WTC11 (cell line): Measurements from ENCODE around the gene VSX1. TPM values are rescaled to one million over a fixed set of nuclear protein-coding genes. Genes with fewer than 3 reads are reported as not detected.

Experiments used
- ATAC-seq: fragments of 200-7000 bp; cut with Tn5 transposase; 2 replicates; pipeline ENCODE4 v1.10.0; 2021; ENCODE audit warnings: mild to moderate bottlenecking, moderate library complexity
- CTCF ChIA-PET: fragments of 300-600 bp; sonication (Branson Sonifier 250); formaldehyde crosslinking; loops from one replicate; lab custom pipeline; 2021; ENCODE audit warnings: antibody characterized with exemption; lab: Charles Lee
- POLR2A ChIA-PET: fragments of 350-600 bp; sonication (Branson Sonifier 250); formaldehyde crosslinking; loops from one replicate; lab custom pipeline; 2021; ENCODE audit warnings: antibody characterized with exemption; lab: Charles Lee
- DNase-seq: peaks from one replicate; pipeline ENCODE4 v3.0.0; 2021; ENCODE audit warnings: low spot score
- H3K27ac Mint-ChIP-seq: 2 replicates; pipeline ENCODE4 v1.8.0; 2021; ENCODE audit warnings: mixed read lengths
- H3K27me3 Mint-ChIP-seq: 2 replicates; pipeline ENCODE4 v1.8.0; 2021; ENCODE audit warnings: low read depth, mild to moderate bottlenecking, moderate library complexity, mixed read lengths
- H3K36me3 Mint-ChIP-seq: 2 replicates; pipeline ENCODE4 v1.8.0; 2021; ENCODE audit warnings: mixed read lengths
- H3K4me1 Mint-ChIP-seq: 2 replicates; pipeline ENCODE4 v1.8.0; 2022; ENCODE audit warnings: mixed read lengths
- H3K4me3 Mint-ChIP-seq: 2 replicates; pipeline ENCODE4 v1.8.0; 2021; ENCODE audit warnings: mild to moderate bottlenecking, moderate library complexity, mixed read lengths
- H3K9me3 Mint-ChIP-seq: 2 replicates; pipeline ENCODE4 v1.8.0; 2021; ENCODE audit warnings: mixed read lengths
- ARID4B ChIP-seq: sonication (generic); formaldehyde crosslinking; IDR thresholded peaks from 2 replicates; pipeline ENCODE4 v1.8.0; 2023; ENCODE audit warnings: missing genetic modification reagents, mild to moderate bottlenecking, borderline replicate concordance
- ATF3 ChIP-seq: sonication (generic); formaldehyde crosslinking; conservative IDR thresholded peaks from 2 replicates; pipeline ENCODE4 v1.8.1; 2022; ENCODE audit warnings: mild to moderate bottlenecking, missing genetic modification reagents
- CREB1 ChIP-seq: sonication (generic); formaldehyde crosslinking; IDR thresholded peaks from 2 replicates; pipeline ENCODE4 v1.8.0; 2023; ENCODE audit warnings: mild to moderate bottlenecking, missing genetic modification reagents
- CREM ChIP-seq: sonication (generic); formaldehyde crosslinking; IDR thresholded peaks from 2 replicates; pipeline ENCODE4 v1.8.1; 2022; ENCODE audit warnings: mild to moderate bottlenecking, missing genetic modification reagents, moderate library complexity
- E2F1 ChIP-seq: sonication (generic); formaldehyde crosslinking; IDR thresholded peaks from 2 replicates; pipeline ENCODE4 v1.8.0; 2022; ENCODE audit warnings: mild to moderate bottlenecking, missing genetic modification reagents
- EMX1 ChIP-seq: fragments of 250-450 bp; sonication (Bioruptor Pico); IDR thresholded peaks from 2 replicates; pipeline ENCODE4 v1.8.0; 2021; ENCODE audit warnings: mild to moderate bottlenecking
- FOXP1 ChIP-seq: sonication (generic); formaldehyde crosslinking; IDR thresholded peaks from 2 replicates; pipeline ENCODE4 v1.8.0; 2022; ENCODE audit warnings: missing genetic modification reagents, mild to moderate bottlenecking, moderate library complexity, borderline replicate concordance
- GRHL2 ChIP-seq: fragments of 250-450 bp; sonication (Bioruptor Pico); IDR thresholded peaks from 2 replicates; pipeline ENCODE4 v1.8.0; 2022; ENCODE audit warnings: mild to moderate bottlenecking, moderate library complexity; ENCODE audit not compliant: insufficient replicate concordance, severe bottlenecking
- HMGA2 ChIP-seq: fragments of 250-450 bp; sonication (Bioruptor Pico); IDR thresholded peaks from 2 replicates; pipeline ENCODE4 v1.4.0; 2021; ENCODE audit warnings: mild to moderate bottlenecking, moderate library complexity
- HMGXB4 ChIP-seq: sonication (generic); formaldehyde crosslinking; IDR thresholded peaks from 2 replicates; pipeline ENCODE4 v1.8.1; 2023; ENCODE audit warnings: mild to moderate bottlenecking, moderate library complexity, missing genetic modification reagents
- IRF2 ChIP-seq: sonication (generic); formaldehyde crosslinking; IDR thresholded peaks from 2 replicates; pipeline ENCODE4 v1.8.0; 2022; ENCODE audit warnings: low read depth, missing genetic modification reagents, borderline replicate concordance
- NR2C2 ChIP-seq: sonication (generic); formaldehyde crosslinking; IDR thresholded peaks from 2 replicates; pipeline ENCODE4 v1.8.0; 2022; ENCODE audit warnings: mild to moderate bottlenecking, missing genetic modification reagents
- SMAD3 ChIP-seq: sonication (generic); formaldehyde crosslinking; IDR thresholded peaks from 2 replicates; pipeline ENCODE4 v1.8.0; 2022; ENCODE audit warnings: missing genetic modification reagents, mild to moderate bottlenecking, borderline replicate concordance
- ZBTB43 ChIP-seq: sonication (generic); formaldehyde crosslinking; IDR thresholded peaks from 2 replicates; pipeline ENCODE4 v1.8.1; 2023; ENCODE audit warnings: mild to moderate bottlenecking, missing genetic modification reagents
- ZNF121 ChIP-seq: sonication (generic); formaldehyde crosslinking; IDR thresholded peaks from 2 replicates; pipeline ENCODE4 v1.8.0; 2023; ENCODE audit warnings: missing genetic modification reagents
- ZNF138 ChIP-seq: sonication (generic); formaldehyde crosslinking; conservative IDR thresholded peaks from 2 replicates; pipeline ENCODE4 v1.8.1; 2022; ENCODE audit warnings: mild to moderate bottlenecking, moderate library complexity, missing genetic modification reagents
- ZNF232 ChIP-seq: sonication (generic); formaldehyde crosslinking; IDR thresholded peaks from 2 replicates; pipeline ENCODE4 v1.8.0; 2022; ENCODE audit warnings: mild to moderate bottlenecking, missing genetic modification reagents
- ZSCAN18 ChIP-seq: fragments of 250-450 bp; sonication (Bioruptor Pico); IDR thresholded peaks from 2 replicates; pipeline ENCODE4 v2.1.2; 2022; ENCODE audit warnings: mild to moderate bottlenecking, moderate library complexity
- total RNA-seq: library from RNA; stranded (reverse); gene quantifications from 3 replicates; pipeline ENCODE4 v1.2.3, GENCODE V29; 2021

The VSX1 gene
- total RNA-seq, 1 experiment from 2014 or later, result not detected

GRCh38 chr20:25030007-25030648 is 51.8 kb downstream of the VSX1 start:
- H3K4me1 Mint-ChIP-seq, result peaks cover 6% of the 10 kb centered on the region
- H3K27me3 Mint-ChIP-seq, result peaks cover 10% of the 10 kb centered on the region; the same call in 1 of the 2 replicates
- ChIA-PET POLR2A (no interaction called here), CTCF (no interaction called here)
- no peaks in the 10 kb centered on the region; the same call in 1 of the 2 replicates for H3K36me3 Mint-ChIP-seq
- H3K27ac Mint-ChIP-seq, result no peak overlapping the region
- TF ChIP-seq ZBTB43, result no peak
- TF ChIP-seq ZSCAN18, result no peak
- TF ChIP-seq ARID4B (CRISPR knock-in tag), result no peak
- no peak for TF ChIP-seq GRHL2 (CRISPR knock-in tag)
- no peak for TF ChIP-seq CREB1
- no peak for TF ChIP-seq ATF3 (CRISPR knock-in tag)
- TF ChIP-seq HMGXB4, result no peak
- no peak for TF ChIP-seq SMAD3 (CRISPR knock-in tag)
- no peak for ATAC-seq
- no peaks in the 10 kb centered on the region for H3K9me3 Mint-ChIP-seq
- no peak for DNase-seq
- no peak overlapping the region for H3K4me3 Mint-ChIP-seq

- ChIA-PET POLR2A (no interaction called here), CTCF (interaction anchor here (0.5 kb wide), 1 partner anchor 27 kb away, joined by 3 read pairs; no protein-coding TSS in a partner anchor)
- Mint-ChIP-seq H3K4me1 (no peaks in the 10 kb centered on the region), H3K27ac (no peak overlapping the region), H3K9me3 (no peaks in the 10 kb centered on the region), H3K4me3 (no peak overlapping the region), H3K36me3 (no peaks in the 10 kb centered on the region), H3K27me3 (peaks cover 1% of the 10 kb centered on the region; the same call in 1 of the 2 replicates)
- DNase-seq, result no peak
- no peak for ATAC-seq
- no peak for TF ChIP-seq NR2C2 (CRISPR knock-in tag)
- no peak for TF ChIP-seq ATF3 (CRISPR knock-in tag)
- TF ChIP-seq E2F1 (CRISPR knock-in tag), result no peak
- TF ChIP-seq ZNF121 (CRISPR knock-in tag), result no peak
- TF ChIP-seq ZSCAN18, result no peak
- no peak for TF ChIP-seq EMX1 (CRISPR knock-in tag)
- TF ChIP-seq IRF2 (CRISPR knock-in tag), result no peak
- no peak for TF ChIP-seq CREM (CRISPR knock-in tag)
- TF ChIP-seq ZNF232 (CRISPR knock-in tag), result no peak
- no peak for TF ChIP-seq ZNF138 (CRISPR knock-in tag)
- TF ChIP-seq FOXP1 (CRISPR knock-in tag), result no peak
- TF ChIP-seq HMGA2 (CRISPR knock-in tag), result no peak
Observed at GRCh38 chr20:25025986-25026605, 55.8 kb downstream of the VSX1 start.
